NOMO-1 (cell line): Measurements from ENCODE around the gene LNX2.
"Not testable (repeated sequence)": the region's sequence is repeated elsewhere in the genome, so short reads cannot be mapped to it uniquely, and the experiment has no call there.

Experiments used
- DNase-seq, 2 experiments: peaks; one replicate each; lab custom pipeline; 2025; ENCODE audit not compliant: unreplicated experiment in 2 of 2; lab: John Stamatoyannopoulos, UW

Gene LNX2

DNA sequence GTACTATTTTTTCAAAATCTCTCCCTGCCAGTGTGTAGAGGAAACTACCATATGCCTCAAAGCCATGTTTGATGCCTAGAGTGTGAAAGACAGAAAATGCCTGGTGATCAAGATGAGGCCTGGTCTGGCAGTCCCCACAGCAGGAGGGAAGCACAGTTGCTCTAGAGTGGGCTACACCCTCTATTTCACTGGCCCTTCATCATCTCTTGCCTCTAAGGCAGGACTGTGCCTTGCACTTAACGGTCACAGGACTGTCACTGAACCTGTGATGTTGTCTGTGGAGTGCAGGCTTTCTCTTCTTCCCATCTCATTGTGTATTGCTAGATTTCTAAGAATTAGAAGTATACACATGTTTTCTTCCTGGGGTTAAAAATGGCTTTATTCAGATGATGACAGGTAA is 17.7 kb upstream of the LNX2 start:
- no peak for DNase-seq

GRCh38 chr13:27637289-27637626 is 16.9 kb upstream of the LNX2 start:
- no peak for DNase-seq

GRCh38 chr13:27636589-27637288 is 16.4 kb upstream of the LNX2 start:
- DNase-seq = no peak

- peak; percentile 65 to 91 for DNase-seq
These were observed 14.9 kb upstream of the LNX2 start for GRCh38 chr13:27635266-27635665.

GRCh38 chr13:27634791-27635190 is 14.5 kb upstream of the LNX2 start:
- DNase-seq = no peak

- DNase-seq = no peak
These were observed 13.9 kb upstream of the LNX2 start for GRCh38 chr13:27634231-27634630.

DNA sequence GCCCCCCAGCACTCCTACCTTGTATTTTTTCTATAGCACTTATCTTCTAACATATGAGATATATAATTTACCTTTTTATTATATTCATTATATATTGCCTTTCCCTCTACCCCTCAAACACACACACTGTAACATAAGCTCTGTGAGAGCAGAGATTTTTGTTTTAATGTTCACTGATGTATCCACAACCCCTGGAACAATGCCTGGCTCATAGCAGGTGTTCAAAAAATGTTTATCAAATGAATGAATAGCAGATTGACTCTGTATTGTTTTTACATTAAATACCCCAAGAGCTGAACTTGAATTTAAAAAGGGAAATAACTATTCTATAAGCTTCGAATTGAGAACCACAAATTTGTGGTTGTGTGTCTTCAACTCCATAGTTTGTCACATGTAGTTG is 12.3 kb upstream of the LNX2 start:
- DNase-seq = no peak

- DNase-seq = no peak
These were observed 11.9 kb upstream of the LNX2 start for GRCh38 chr13:27632214-27632613.

- no peak for DNase-seq
These were observed 11.3 kb upstream of the LNX2 start for GRCh38 chr13:27631665-27632064.

DNA sequence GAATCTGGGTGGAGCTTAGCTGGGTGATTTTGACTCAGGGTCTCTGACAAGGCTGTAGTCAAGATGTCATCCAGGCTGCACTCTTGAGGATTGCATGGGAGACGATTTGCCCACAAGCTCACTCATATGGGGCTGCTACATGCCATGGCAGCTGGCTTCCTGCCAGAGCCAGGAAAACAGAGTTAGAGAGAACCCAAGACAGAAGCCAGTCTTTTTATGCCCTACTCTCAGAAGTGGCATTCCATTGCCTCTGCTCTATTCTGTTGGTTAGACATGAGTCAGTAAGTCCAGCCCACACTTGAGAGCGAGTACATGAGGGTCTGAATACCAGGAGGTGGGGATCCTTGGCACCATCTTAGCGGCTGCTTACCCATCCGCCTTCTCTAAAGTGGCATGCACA is 10.8 kb upstream of the LNX2 start:
- DNase-seq = no peak

DNA sequence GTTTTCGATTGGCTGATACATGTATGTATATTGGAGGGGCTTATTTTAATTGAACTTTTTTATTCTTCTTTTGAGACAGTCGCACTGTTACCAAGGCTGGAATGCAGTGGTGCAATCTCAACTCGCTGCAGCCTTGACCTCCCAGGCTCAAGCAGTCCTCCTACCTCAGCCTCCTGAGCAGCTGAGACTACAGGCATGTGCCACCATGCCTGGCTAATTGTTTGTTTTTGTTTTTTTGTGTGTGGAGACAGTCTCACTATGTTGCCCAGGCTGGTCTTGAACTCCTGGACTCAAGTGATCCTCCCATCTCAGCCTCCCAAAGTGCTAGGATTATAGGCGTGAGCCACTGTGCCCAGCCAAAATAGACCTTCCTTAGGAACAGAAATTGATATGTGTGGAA is 8.4 kb upstream of the LNX2 start:
- DNase-seq = not testable (repeated sequence)

- DNase-seq = no peak
These were observed 7.8 kb upstream of the LNX2 start for GRCh38 chr13:27628081-27628480.

GRCh38 chr13:27627380-27627779 is 7.1 kb upstream of the LNX2 start:
- no peak for DNase-seq

DNA sequence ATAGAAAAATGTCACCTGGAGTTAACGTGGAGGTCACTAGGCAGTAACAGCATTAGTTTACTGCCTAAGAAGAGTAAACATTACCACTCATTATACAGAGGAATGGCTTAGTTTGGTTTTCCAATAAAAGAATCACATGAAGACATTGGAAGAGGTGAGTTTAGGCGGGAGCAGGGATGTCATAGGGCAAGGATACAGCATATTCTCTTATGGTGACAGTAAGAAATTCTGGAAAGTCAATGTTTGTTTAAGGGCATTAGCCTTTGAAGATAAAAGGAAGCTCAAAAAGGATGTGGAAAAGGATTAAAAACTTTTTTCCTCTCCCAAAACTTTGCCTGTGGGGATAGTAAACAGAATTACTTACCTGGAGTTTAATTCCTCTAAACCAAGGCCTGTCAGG is 5.5 kb upstream of the LNX2 start:
- no peak for DNase-seq

- no peak for DNase-seq
These were observed 3.7 kb upstream of the LNX2 start for GRCh38 chr13:27624071-27624470.

DNA sequence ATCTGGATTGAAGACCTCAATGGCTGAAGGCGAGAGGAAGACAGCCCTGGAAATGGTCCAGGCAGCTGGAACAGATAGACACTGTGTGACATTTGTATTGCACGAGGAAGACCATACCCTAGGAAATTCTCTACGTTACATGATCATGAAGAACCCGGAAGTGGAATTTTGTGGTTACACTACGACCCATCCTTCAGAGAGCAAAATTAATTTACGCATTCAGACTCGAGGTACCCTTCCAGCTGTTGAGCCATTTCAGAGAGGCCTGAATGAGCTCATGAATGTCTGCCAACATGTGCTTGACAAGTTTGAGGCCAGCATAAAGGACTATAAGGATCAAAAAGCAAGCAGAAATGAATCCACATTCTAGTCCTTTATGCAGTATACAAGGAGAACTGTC is 2.6 kb upstream of the LNX2 start:
- no peak for DNase-seq

- peak in 1 of 2 experiments; percentile 58 for DNase-seq
These were observed 1.9 kb upstream of the LNX2 start for GRCh38 chr13:27622102-27622820.

DNA sequence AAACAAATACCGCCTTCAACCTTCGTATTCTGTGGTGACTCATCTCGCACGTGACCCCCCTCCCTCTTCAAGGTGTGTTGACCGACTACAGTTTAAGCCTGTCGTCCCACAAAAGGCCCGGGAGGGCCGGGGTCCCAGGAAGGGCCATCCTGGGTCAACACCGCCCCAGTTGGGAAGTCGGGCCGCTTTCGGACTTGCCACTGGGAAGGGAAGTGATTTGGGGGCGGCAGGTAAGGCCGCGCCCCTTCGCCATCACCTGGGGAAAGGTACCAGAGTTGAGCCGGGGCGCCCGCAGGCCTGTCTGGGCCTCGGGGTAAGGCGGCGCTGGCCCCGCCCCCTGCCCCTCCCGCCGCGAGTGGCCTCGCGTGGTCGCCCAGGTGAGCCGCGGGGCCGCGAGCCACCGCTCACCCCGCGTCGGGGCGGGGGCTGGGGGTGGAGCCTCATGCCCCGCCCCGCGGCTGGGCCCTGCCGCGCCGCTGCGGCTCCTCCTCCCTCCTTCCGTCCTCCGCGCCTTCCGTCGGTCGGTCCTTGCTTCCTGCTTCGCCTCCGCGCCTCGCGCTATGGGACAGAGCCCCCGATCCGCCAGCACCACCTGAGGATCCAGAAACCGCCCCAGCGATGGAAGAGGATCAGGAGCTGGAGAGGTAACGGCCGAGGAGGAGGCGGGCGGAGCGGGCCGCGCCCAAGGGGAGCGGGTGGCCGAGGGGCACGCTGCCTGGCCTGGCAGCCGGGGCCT is 1.2 kb upstream of the LNX2 start, which contains the start of gene POLR1D:
Gene POLR1D (plus strand): TSS at position 527 of the 736 bp plus-strand sequence. CDS start 92 bp downstream, at position 619.
- DNase-seq = peak; percentile 87 to 94

DNA sequence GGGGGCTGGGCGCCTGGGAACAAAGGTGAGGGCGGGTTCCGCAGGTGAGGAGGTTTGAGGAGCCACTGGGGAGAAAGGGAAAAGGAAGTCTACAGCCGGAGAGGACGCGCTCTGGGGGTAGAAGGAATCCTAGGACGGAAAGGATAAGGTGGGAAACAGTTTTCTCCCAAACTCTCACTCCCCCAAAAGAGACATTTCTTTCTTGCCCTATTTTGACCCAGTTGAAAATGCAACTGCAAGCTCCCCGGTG is 712 bp upstream of the LNX2 start:
- DNase-seq = no peak

- DNase-seq = peak; percentile 57 to 77
These were observed 477 bp downstream of the LNX2 start for GRCh38 chr13:27619728-27620376.

GRCh38 chr13:27619093-27619727 is 1.1 kb downstream of the LNX2 start:
- DNase-seq = peak in 1 of 2 experiments; percentile 36
